RWPE1 (cell line): ENCODE data around the gene SNAP47.
A peak's percentile ranks its signal among the peaks of the same experiment; 100 is the strongest.

Experiments
- CTCF ChIA-PET: fragments of 350-600 bp; sonication (Branson Sonifier 250); formaldehyde crosslinking; extraction: SDS; loops from one replicate; lab custom pipeline; 2021; lab: Yijun Ruan, JAX
- POLR2A ChIA-PET: fragments of 400-600 bp; formaldehyde crosslinking; extraction: SDS; loops from one replicate; lab custom pipeline; 2020; ENCODE audit warnings: antibody characterized with exemption; ENCODE audit not compliant: low non-redundant PET; lab: Yijun Ruan, JAX
- DNase-seq: peaks from one replicate; pipeline ENCODE4 v3.0.0; 2012; ENCODE audit warnings: low spot score
- H3K27ac ChIP-seq: fragments of 450-650 bp; 2 replicates; pipeline ENCODE4 v1.5.1; 2017
- TF ChIP-seq, protein P1 (sequence below): fragments of 450-650 bp; conservative IDR thresholded peaks from 2 replicates; pipeline ENCODE4 v1.5.1; 2017; ENCODE audit warnings: low read depth, mild to moderate bottlenecking

The SNAP47 gene

DNA sequence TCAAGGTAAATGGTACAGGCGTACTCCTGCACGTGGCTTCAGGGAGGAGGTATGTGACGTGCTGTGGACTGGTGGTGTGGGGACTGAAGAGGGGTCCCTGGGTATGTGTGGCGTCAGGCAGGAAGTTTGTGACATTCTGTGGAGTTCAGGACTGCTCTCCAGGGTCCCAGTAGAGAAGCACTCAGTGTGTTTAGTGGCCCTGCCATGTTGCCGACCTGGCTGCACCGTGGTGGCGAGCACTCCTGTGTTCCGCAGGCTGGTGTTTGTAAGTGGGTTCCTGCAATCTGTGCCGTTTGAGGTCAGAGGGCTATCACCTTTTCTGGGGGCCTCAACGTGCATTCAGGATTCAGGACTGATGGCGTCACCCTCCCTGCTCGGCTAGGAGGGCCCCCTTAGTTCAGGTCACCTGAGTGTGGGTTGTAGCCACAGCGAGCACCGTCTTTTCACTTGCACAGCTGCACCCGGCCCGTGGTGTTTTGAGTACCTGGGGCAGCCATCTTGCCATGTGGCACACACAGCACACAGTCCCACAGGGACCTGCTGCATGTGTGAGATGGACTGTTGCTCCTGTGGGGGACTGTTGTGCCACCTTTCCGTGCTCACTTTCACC is 26.5 kb downstream of the SNAP47 start:
- H3K27ac ChIP-seq, result peak overlapping the region; percentile 85
- TF ChIP-seq, protein P1, sequence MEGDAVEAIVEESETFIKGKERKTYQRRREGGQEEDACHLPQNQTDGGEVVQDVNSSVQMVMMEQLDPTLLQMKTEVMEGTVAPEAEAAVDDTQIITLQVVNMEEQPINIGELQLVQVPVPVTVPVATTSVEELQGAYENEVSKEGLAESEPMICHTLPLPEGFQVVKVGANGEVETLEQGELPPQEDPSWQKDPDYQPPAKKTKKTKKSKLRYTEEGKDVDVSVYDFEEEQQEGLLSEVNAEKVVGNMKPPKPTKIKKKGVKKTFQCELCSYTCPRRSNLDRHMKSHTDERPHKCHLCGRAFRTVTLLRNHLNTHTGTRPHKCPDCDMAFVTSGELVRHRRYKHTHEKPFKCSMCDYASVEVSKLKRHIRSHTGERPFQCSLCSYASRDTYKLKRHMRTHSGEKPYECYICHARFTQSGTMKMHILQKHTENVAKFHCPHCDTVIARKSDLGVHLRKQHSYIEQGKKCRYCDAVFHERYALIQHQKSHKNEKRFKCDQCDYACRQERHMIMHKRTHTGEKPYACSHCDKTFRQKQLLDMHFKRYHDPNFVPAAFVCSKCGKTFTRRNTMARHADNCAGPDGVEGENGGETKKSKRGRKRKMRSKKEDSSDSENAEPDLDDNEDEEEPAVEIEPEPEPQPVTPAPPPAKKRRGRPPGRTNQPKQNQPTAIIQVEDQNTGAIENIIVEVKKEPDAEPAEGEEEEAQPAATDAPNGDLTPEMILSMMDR, result no peak
- CTCF ChIA-PET, result interaction anchor here (0.6 to 2.7 kb wide), 22 partner anchors 11 to 390 kb away, joined by 3 to 21 read pairs (median 4); partner anchors contain the start of genes PRSS38 and WNT9A
- DNase-seq, result no peak
- POLR2A ChIA-PET, result no interaction called here

GRCh38 chr1:227762231-227762911 is 27.1 kb downstream of the SNAP47 start:
- H3K27ac ChIP-seq, result peak overlapping the region; percentile 85
- ChIA-PET POLR2A (interaction anchor here (0.6 kb wide), 1 partner anchor 35 kb away, joined by 3 read pairs; no protein-coding TSS in a partner anchor), CTCF (interaction anchor here (0.6 to 2.7 kb wide), 27 partner anchors 11 to 750 kb away, joined by 3 to 21 read pairs (median 4); partner anchors contain the start of genes PRSS38 and WNT9A)
- TF ChIP-seq, protein P1, result peak; percentile 93
- peak; percentile 97 for DNase-seq

GRCh38 chr1:227763246-227764018 is 28.2 kb downstream of the SNAP47 start:
- TF ChIP-seq, protein P1, result no peak
- POLR2A ChIA-PET, result interaction anchor here (0.5 to 0.6 kb wide), 2 partner anchors 34 to 1187 kb away, joined by 3 read pairs; no protein-coding TSS in a partner anchor
- DNase-seq, result no peak
- CTCF ChIA-PET, result interaction anchor here (0.6 to 2.7 kb wide), 10 partner anchors 13 to 749 kb away, joined by 3 to 21 read pairs (median 4); partner anchors contain the start of gene WNT9A
- peak overlapping the region; percentile 85 for H3K27ac ChIP-seq

GRCh38 chr1:227764019-227764391 is 28.8 kb downstream of the SNAP47 start:
- DNase-seq, result peak; percentile 90
- POLR2A ChIA-PET, result no interaction called here
- TF ChIP-seq, protein P1, result no peak
- CTCF ChIA-PET, result interaction anchor here (0.6 to 2.7 kb wide), 3 partner anchors 24 to 39 kb away, joined by 3 to 21 read pairs (median 5); no protein-coding TSS in a partner anchor
- H3K27ac ChIP-seq, result peak overlapping the region; percentile 85

- TF ChIP-seq, protein P1, result no peak
- POLR2A ChIA-PET, result no interaction called here
- CTCF ChIA-PET, result interaction anchor here (0.6 to 1.1 kb wide), 2 partner anchors 33 to 181 kb away, joined by 3 read pairs; no protein-coding TSS in a partner anchor
- peak overlapping the region; percentile 85 for H3K27ac ChIP-seq
- DNase-seq, result no peak
These were observed 30.2 kb downstream of the SNAP47 start for GRCh38 chr1:227765261-227766014.
